Erythroblast (primary cell): ENCODE measurements around the gene LRRC1.

Experiments used
- DNase-seq, 2 experiments: peaks; one replicate each; lab custom pipeline; 2025; lab: John Stamatoyannopoulos, UW
- GATA1 ChIP-seq: IDR thresholded peaks from 2 replicates; pipeline ENCODE4 v1.6.1; 2011; ENCODE audit warnings: low read depth, mild to moderate bottlenecking, control low read depth, low read length, moderate library complexity
- POLR2A ChIP-seq: IDR thresholded peaks from 2 replicates; pipeline ENCODE4 v1.6.1; 2011; ENCODE audit warnings: mild to moderate bottlenecking, low read length

Gene LRRC1

GRCh38 chr6:53929821-53930120 lies 135.0 kb downstream of the LRRC1 start:
- no peak for DNase-seq
- TF ChIP-seq POLR2A, result no peak
- no peak for TF ChIP-seq GATA1

GRCh38 chr6:53930330-53930729 lies 135.5 kb downstream of the LRRC1 start:
- TF ChIP-seq GATA1 (no peak), POLR2A (no peak)
- DNase-seq, result no peak

GRCh38 chr6:53931086-53931485 lies 136.3 kb downstream of the LRRC1 start:
- no peak for DNase-seq

GRCh38 chr6:53932516-53932915 lies 137.7 kb downstream of the LRRC1 start:
- DNase-seq, result no peak
- no peak for TF ChIP-seq GATA1
- no peak for TF ChIP-seq POLR2A

More at GRCh38 chr6:53931086-53931485, 136.3 kb downstream of the LRRC1 start:
- TF ChIP-seq POLR2A (no peak), GATA1 (no peak)

- TF ChIP-seq GATA1, result no peak
- no peak for TF ChIP-seq POLR2A
- no peak for DNase-seq
These were observed 139.2 kb downstream of the LRRC1 start for GRCh38 chr6:53934023-53934422.

GRCh38 chr6:53937461-53937860 lies 142.7 kb downstream of the LRRC1 start:
- DNase-seq, result no peak
- no peak for TF ChIP-seq GATA1
- no peak for TF ChIP-seq POLR2A

- no peak for TF ChIP-seq POLR2A
- TF ChIP-seq GATA1, result no peak
- no peak for DNase-seq
These were observed 144.0 kb downstream of the LRRC1 start for GRCh38 chr6:53938810-53939209.

GRCh38 chr6:53939830-53940229 lies 145.0 kb downstream of the LRRC1 start:
- TF ChIP-seq POLR2A (no peak), GATA1 (no peak)
- DNase-seq, result no peak

GRCh38 chr6:53943395-53943794 lies 148.6 kb downstream of the LRRC1 start:
- DNase-seq, result no peak
- TF ChIP-seq GATA1 (no peak), POLR2A (no peak)

- DNase-seq, result no peak
- TF ChIP-seq POLR2A, result no peak
- no peak for TF ChIP-seq GATA1
These were observed 149.3 kb downstream of the LRRC1 start for GRCh38 chr6:53944091-53944490.

GRCh38 chr6:53944543-53944942 lies 149.7 kb downstream of the LRRC1 start:
- no peak for TF ChIP-seq GATA1
- TF ChIP-seq POLR2A, result no peak
- no peak for DNase-seq

GRCh38 chr6:53945765-53946407 lies 151.1 kb downstream of the LRRC1 start:
- no peak for DNase-seq
- no peak for TF ChIP-seq POLR2A
- no peak for TF ChIP-seq GATA1

GRCh38 chr6:53947780-53948179 lies 153.0 kb downstream of the LRRC1 start:
- no peak for DNase-seq
- TF ChIP-seq GATA1, result no peak
- no peak for TF ChIP-seq POLR2A

- TF ChIP-seq GATA1 (no peak), POLR2A (no peak)
- no peak for DNase-seq
These were observed 156.6 kb downstream of the LRRC1 start for GRCh38 chr6:53951383-53951782.

- DNase-seq, result peak; percentile 2
These were observed 161.4 kb downstream of the LRRC1 start for GRCh38 chr6:53956068-53956711.

More at GRCh38 chr6:53956068-53956711, 161.4 kb downstream of the LRRC1 start:
- TF ChIP-seq POLR2A (no peak), GATA1 (no peak)
